A673 (cell line): ENCODE results near the gene MSI2. TPM values are rescaled to one million over a fixed set of nuclear protein-coding genes. Genes with fewer than 3 reads are reported as not detected.

ENCODE experiments used
- BruUV-seq: library from RNA; stranded (reverse); fragments of 400-500 nt; replicated peaks from 2 replicates; lab custom pipeline; 2021; lab: Mats Ljungman, UMichigan
- CTCF ChIA-PET: fragments of 300-600 bp; sonication (Branson Sonifier 250); formaldehyde crosslinking; loops from one replicate; lab custom pipeline; 2022; ENCODE audit warnings: antibody characterized with exemption; lab: Charles Lee
- POLR2A ChIA-PET: fragments of 300-600 bp; sonication (Branson Sonifier 250); formaldehyde crosslinking; loops from one replicate; lab custom pipeline; 2022; ENCODE audit warnings: antibody characterized with exemption; ENCODE audit not compliant: low non-redundant PET; lab: Charles Lee
- DNase-seq: peaks from one replicate; pipeline ENCODE4 v3.0.0-alpha.2; 2015; ENCODE audit warnings: low spot score
- H3K27ac ChIP-seq: fragments of 200-600 bp; sonication (generic); 2 replicates; pipeline ENCODE4 v1.5.1; 2016; ENCODE audit warnings: mixed run types, low read depth, mild to moderate bottlenecking, mixed read lengths, antibody characterized with exemption, low read length; ENCODE audit not compliant: poor library complexity, severe bottlenecking
- H3K27me3 ChIP-seq: fragments of 200-600 bp; sonication (generic); replicated peaks from 2 replicates; pipeline ENCODE4 v1.6.1; 2017; ENCODE audit warnings: mixed run types, low read depth, mild to moderate bottlenecking, mixed read lengths, antibody characterized with exemption, low read length; ENCODE audit not compliant: insufficient read depth, poor library complexity
- H3K36me3 ChIP-seq: fragments of 200-600 bp; sonication (generic); 2 replicates; pipeline ENCODE4 v1.6.1; 2016; ENCODE audit warnings: mixed run types, mild to moderate bottlenecking, mixed read lengths, antibody characterized with exemption, low read length; ENCODE audit not compliant: insufficient read depth, poor library complexity, severe bottlenecking
- H3K4me1 ChIP-seq: fragments of 200-600 bp; sonication (generic); 2 replicates; pipeline ENCODE4 v1.6.1; 2017; ENCODE audit warnings: mixed run types, mild to moderate bottlenecking, mixed read lengths, antibody characterized with exemption, low read length; ENCODE audit not compliant: insufficient read depth, poor library complexity, severe bottlenecking
- H3K4me3 ChIP-seq: fragments of 200-600 bp; sonication (generic); 2 replicates; pipeline ENCODE4 v1.5.1; 2016; ENCODE audit warnings: low read depth, mixed run types, mild to moderate bottlenecking, mixed read lengths, low read length; ENCODE audit not compliant: poor library complexity, severe bottlenecking
- H3K9me3 ChIP-seq: fragments of 200-600 bp; sonication (generic); 2 replicates; pipeline ENCODE4 v1.6.1; 2016; ENCODE audit warnings: mixed run types, low read depth, mild to moderate bottlenecking, mixed read lengths, antibody characterized with exemption, low read length; ENCODE audit not compliant: poor library complexity, severe bottlenecking
- EZH2 ChIP-seq: fragments of 200-600 bp; sonication (generic); IDR thresholded peaks from 2 replicates; pipeline ENCODE4 v1.6.1; 2017; ENCODE audit warnings: borderline replicate concordance, low read depth, mild to moderate bottlenecking, mixed read lengths, antibody characterized with exemption, low read length; ENCODE audit not compliant: poor library complexity, severe bottlenecking
- intact Hi-C: fragments of 100-400 bp; cut with micrococcal nuclease; formaldehyde crosslinking; loops from one replicate; pipeline ENCODE4 v1.10.0; 2022; ENCODE audit not compliant: unreplicated experiment
- total RNA-seq: library from RNA; stranded (reverse); gene quantifications from 2 replicates; pipeline ENCODE4 v1.2.3, GENCODE V29; 2021
- TF ChIP-seq, protein P1 (sequence below): fragments of 300-800, 200-600 bp; sonication (generic); conservative IDR thresholded peaks from 2 replicates; pipeline ENCODE4 v1.5.1; 2017; ENCODE audit warnings: low read depth, mild to moderate bottlenecking, antibody characterized with exemption, low read length, moderate library complexity, mixed read lengths

Gene MSI2
- total RNA-seq, 1 experiment from 2014 or later: 108 TPM

DNA sequence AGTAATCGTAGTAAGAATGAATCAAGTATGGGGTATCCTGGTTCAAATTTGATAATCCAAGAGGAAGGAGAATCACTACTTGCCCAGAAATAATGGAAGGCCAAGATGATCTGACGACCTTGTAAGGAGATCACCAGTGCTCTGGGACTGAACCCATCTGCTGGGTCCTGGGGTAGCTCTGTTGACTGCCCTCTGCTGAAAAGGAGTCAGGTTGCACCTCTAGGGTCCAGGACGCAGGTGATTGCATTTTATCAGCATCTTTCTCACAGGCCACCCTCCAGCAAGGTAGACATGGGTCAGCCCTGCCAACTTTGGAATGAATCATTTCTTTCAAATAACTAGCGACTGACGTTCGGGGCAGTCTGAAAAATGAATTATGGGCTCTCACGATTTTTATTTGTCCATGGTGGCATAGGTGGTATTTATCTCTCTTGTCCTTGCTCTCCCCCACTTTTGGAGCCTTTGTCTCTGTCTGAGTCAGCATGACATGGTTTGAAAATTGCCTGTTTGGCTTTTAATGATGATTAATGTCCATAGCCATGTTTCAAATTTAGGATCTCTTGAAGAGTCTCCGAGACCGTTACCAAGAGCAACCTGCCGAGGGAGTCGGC is 163.7 kb downstream of the MSI2 start:
- Histone ChIP-seq H3K27ac (peak overlapping the region; percentile 55), H3K36me3 (no peaks in the 10 kb centered on the region), H3K4me3 (no peak overlapping the region), H3K4me1 (peaks cover 64% of the 10 kb centered on the region), H3K9me3 (no peaks in the 10 kb centered on the region), H3K27me3 (no peaks in the 10 kb centered on the region)
- DNase-seq: no peak
- ChIA-PET POLR2A (no interaction called here), CTCF (interaction anchor here (0.7 kb wide), 1 partner anchor 128 kb away, joined by 12 read pairs; no protein-coding TSS in a partner anchor)
- intact Hi-C loops: loop anchor here (5.0 to 10.0 kb wide), 3 partner anchors 52 to 395 kb away; no protein-coding TSS in a partner anchor
- TF ChIP-seq EZH2: no peak
- TF ChIP-seq, protein P1, sequence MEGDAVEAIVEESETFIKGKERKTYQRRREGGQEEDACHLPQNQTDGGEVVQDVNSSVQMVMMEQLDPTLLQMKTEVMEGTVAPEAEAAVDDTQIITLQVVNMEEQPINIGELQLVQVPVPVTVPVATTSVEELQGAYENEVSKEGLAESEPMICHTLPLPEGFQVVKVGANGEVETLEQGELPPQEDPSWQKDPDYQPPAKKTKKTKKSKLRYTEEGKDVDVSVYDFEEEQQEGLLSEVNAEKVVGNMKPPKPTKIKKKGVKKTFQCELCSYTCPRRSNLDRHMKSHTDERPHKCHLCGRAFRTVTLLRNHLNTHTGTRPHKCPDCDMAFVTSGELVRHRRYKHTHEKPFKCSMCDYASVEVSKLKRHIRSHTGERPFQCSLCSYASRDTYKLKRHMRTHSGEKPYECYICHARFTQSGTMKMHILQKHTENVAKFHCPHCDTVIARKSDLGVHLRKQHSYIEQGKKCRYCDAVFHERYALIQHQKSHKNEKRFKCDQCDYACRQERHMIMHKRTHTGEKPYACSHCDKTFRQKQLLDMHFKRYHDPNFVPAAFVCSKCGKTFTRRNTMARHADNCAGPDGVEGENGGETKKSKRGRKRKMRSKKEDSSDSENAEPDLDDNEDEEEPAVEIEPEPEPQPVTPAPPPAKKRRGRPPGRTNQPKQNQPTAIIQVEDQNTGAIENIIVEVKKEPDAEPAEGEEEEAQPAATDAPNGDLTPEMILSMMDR: no peak
- no TSS peak for BruUV-seq

DNA sequence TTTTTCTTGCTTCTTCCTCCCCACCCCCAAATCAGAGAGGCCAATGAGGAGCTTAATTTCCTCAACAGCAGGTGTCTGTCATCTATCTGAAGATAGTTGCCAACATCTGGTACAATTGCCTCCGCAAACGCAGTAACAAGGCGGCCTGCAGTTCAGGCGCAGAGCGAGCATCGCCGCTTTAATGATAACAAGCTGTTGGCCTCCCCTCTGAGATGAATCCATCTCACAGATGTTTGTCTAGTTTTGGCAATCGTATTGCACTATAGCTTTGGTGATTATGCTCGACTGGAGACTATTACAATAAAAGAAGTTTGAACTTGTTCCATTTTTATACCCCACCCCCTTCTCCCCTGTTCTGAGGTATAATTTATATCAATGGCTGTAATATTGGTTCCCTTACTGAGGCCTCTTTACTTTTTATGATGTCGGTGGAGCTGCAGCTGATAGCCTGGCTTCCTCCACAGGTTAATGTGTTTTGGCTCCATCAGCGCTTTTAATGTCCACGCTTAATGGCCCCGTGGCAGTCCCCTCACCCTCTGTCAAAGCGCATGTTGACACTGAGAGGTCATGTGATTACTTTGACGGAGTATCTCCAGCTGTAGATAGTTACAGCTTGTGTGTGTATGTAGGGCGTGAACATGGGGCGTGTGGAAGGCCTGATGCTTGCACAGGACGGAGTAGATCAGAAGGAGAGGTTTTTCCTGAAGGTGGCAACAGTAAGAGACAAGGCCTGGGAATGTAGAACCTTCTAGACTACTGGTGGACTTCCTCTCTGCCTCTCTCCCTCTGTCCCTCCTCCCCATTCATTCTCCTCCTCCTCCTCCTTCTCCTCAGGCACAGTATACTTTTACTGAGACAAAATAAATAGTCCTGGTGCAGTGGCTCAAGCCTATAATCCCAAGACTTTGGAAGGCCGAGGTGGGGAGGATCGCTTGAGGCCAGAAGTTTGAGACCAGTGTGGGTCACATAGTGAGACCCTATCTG is 164.7 kb downstream of the MSI2 start:
- H3K36me3 ChIP-seq: no peaks in the 10 kb centered on the region
- CTCF ChIA-PET: interaction anchor here (0.7 kb wide), 1 partner anchor 127 kb away, joined by 12 read pairs; no protein-coding TSS in a partner anchor
- intact Hi-C loops: loop anchor here (5.0 to 10.0 kb wide), 3 partner anchors 51 to 394 kb away; no protein-coding TSS in a partner anchor
- H3K27ac ChIP-seq: peak overlapping the region; percentile 55
- TF ChIP-seq, protein P1: no peak
- H3K4me3 ChIP-seq: no peak overlapping the region
- BruUV-seq: no TSS peak
- H3K9me3 ChIP-seq: no peaks in the 10 kb centered on the region
- no peaks in the 10 kb centered on the region for H3K27me3 ChIP-seq
- peak; percentile 82 for DNase-seq
- peaks cover 64% of the 10 kb centered on the region for H3K4me1 ChIP-seq
- POLR2A ChIA-PET: no interaction called here

DNA sequence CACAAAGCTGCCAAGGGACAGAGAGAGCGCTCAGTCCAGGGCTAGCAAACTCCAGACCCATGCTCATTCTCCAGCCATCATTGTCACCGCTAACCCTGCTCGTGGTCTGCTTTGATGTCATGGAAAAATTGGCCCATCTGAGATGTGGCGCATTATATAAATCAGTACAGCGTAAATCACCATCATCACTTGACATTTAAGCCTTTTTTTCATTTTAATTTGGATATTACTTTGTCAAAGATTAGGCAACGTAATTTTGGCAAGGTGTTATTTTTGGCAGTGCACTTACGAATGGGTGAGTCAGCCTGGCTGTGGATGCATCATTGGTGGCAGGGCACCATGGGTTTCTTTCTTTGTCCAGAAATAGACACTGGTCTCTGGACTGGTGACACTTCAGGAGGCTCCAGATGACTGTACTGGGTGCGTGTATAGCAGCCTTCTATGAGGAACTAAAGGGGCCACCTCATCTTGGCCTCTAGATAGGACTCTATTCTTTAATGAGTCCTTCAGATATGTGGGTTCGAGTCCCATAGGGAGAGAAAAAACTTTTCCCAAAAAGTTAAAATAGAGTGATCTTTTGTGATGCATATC is 166.3 kb downstream of the MSI2 start:
- Histone ChIP-seq H3K9me3 (no peaks in the 10 kb centered on the region), H3K4me1 (peaks cover 68% of the 10 kb centered on the region), H3K36me3 (no peaks in the 10 kb centered on the region), H3K27ac (no peak overlapping the region), H3K4me3 (no peak overlapping the region), H3K27me3 (no peaks in the 10 kb centered on the region)
- intact Hi-C loops: loop anchor here (5.0 to 10.0 kb wide), 3 partner anchors 50 to 392 kb away; no protein-coding TSS in a partner anchor
- ChIA-PET POLR2A (no interaction called here), CTCF (no interaction called here)
- TF ChIP-seq, protein P1: no peak
- TF ChIP-seq EZH2: no peak
- BruUV-seq: no TSS peak
- DNase-seq: no peak
